ENCODE data around the gene ZIK1.
A peak's percentile ranks its signal among the peaks of the same experiment; 100 is the strongest.

Gene ZIK1

DNA sequence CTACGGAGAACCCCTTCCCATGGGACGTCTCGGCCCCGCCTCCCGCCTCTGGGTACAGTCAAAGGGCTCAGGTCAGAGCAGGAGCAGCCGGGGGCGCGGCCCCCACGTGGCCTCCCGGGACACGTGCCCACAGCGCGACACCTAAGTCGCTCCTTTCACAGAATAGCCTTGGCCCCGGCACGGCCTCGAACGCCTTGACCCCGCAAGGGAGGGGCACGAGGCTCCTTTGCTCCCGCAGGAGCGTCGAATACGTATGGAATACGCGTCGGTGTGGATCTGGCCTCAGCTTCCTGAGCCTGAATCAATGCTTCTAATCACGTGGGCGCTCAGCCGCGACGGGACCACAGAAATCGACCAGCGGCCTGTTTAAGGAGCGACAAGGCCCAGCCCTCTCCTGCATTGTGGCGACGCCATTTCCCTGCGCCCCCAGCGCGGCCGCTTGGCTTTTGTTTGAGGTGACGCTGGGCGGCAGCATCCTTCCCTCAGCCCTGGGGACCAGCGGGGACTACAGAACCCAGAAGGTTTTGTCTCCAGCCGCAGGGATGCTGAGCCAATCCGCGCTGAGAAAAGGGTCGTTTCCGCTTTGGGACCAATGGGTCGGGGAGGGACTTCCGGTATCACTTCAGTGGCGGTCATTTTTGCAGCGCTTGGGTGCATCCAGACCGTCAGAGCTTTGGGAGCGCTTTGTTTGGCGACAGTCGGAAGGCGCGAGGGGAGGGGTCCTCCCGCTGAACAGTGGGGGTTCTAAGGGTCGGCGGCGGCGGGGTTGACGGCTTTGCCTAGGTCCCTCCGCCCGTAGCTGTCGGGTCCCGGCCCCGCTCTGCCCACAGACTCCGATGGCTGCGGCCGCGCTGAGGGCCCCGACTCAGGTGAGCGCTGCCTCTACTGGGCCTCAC, at the start of gene ZIK1:
TSS of gene ZIK1 (plus strand) at position 625 of the 896 bp plus-strand sequence. CDS start at position 837, 212 bp downstream.
- peak; percentile 98 for DNase-seq

GRCh38 chr19:57537953-57538547, 45.9 kb upstream of the ZIK1 start:
- no peak for DNase-seq

GRCh38 chr19:57546513-57546912, 37.4 kb upstream of the ZIK1 start:
- DNase-seq = no peak

DNA sequence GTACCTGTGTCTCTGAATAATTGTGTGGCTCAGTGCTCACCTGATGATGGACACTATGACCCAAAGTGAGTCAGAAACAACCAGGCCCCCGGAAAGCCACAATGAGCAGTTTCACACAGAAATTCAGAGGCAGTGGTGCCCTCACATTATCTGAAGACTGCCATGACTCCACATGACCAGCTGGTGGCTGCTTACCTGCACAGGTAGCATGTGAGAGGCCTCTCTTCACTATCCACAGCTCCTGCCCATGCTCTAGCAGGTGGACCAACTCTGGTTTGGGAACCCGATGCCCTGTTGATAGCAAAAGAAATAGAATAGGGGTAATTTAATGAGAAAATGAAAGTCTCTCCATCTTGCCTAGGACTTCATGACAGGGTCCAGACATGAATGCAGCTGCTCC, 31.5 kb upstream of the ZIK1 start:
- DNase-seq = no peak

DNA sequence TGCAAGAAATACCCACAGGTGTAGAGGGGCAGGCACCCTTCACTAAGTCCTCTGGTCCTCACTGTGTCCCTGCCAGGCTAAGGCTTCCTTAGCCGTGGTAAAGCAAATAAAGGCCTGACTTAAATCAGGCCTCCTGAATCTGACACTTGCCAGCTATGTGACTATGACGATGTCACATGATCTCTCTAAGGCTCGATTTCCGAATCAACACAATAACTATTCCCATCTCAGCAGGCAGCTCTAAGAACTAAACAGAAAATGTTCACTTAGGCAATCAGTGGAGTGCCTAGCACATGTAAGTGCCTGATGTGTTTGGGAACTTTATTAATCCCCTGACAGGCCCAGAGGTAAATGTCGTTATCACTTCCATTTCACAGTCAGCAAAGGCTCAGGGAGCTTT, 26.3 kb upstream of the ZIK1 start:
- DNase-seq = no peak

- no peak for DNase-seq
Measured at GRCh38 chr19:57558525-57558924, 25.4 kb upstream of the ZIK1 start.

- DNase-seq = no peak
Measured at GRCh38 chr19:57559008-57559403, 24.9 kb upstream of the ZIK1 start.

GRCh38 chr19:57559404-57560025, 24.4 kb upstream of the ZIK1 start, which contains the start of gene ZNF550:
Gene ZNF550, minus strand, starts transcription at chr19:57559863. Its CDS starts 181 bp downstream, at chr19:57559682.
- DNase-seq = peak; percentile 87

DNA sequence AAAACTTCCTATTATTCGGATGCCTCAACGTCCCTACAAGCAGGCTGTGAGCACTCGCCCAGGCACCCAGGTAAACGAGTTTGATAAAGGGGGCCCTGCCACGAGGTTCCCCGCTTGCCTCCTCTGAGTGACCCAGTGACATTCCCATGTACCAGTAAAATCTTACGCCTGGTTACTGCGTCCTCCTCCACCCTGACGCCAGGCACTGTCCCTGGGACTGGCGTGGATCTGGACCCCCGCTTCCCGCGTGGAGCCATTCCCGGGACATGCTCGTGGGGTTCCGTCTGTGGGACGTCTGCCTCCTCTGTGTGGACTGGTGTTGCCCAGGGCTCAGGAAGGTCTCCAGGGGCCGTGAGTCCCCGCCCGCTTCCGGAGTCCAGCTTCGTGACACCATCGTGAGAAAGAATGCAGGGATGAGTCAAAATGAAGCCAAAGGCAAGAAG, 23.9 kb upstream of the ZIK1 start:
- no peak for DNase-seq

DNA sequence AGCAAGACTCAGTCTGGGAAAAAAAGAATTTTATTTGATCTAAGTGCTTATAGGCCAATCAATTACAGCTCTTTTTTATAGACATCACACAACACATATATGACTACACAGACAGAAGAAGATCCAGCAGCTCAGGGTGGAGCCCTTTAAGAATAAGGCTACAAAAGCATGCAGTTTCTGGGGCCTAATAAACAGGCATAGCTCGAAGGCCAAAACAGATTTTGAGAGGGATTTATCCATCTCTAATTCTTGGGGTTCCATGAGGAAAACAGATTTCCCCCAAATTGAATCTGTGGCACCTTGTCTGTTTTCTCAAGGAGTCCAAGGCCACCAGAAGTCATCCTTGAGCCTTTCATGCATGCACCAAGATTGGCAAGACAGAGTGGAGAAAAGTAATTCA, 20.4 kb upstream of the ZIK1 start:
- no peak for DNase-seq

DNA sequence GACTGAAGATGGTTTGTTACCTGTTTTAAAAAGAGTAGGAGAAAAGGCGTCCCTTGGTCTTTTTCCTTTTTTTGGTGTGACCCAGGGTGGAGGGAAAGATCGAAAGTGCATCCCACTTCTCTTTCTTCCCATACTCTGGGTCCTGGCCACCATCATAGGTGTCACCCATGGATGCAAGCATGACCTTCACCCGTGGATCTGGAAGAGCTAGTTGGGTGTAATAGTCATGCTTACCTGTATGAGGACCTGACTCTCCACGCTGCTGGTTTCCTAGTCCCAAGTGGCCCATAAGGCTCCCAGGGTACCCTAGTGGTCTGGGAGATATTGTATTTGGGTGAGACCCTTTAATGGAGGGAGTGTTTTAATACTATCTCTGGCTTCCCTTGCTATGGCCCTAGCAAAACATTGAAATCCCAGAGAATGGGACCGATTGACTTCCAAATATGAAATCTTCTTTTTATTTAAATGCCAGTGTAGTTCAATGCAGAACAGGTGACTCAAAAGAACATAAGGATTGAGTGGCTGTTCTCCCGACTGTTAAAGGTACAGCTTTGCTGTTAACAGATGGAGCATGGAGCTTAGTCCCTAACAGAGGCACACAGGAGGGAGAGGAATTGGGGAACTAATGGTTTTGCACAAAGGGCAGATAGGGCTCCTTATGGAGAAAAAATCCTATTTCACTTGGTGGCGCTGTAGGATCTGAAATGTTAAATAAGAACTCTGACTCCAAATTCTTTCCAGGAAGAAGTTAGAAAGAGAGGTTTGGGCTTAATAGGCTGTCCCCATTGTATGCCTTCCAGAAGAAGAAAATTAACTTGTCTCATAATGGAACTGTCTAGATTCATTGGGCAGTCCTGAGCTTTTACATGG, 17.3 kb upstream of the ZIK1 start:
- no peak for DNase-seq

GRCh38 chr19:57570707-57571106, 13.2 kb upstream of the ZIK1 start:
- DNase-seq = no peak

GRCh38 chr19:57572415-57572947, 11.5 kb upstream of the ZIK1 start:
- DNase-seq = no peak

DNA sequence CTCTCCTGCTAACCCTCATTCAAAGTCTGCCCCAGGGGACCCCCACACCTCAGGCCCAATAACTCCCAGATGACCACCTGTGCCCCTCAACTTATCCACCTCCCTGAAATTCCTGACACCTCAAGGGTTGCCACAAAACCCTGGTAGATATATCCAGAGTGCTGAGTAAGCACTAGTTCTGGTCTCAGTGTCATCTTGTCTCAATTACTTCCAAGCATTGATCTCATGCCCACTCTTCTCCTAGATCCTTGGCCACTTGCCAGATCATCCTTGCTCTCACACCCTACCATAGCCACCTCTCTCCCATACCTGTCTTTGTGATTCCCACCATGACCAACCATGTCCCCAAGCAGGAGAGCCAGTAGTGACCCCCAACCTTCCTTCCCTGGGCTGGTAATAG, 7.3 kb upstream of the ZIK1 start:
- DNase-seq = no peak

DNA sequence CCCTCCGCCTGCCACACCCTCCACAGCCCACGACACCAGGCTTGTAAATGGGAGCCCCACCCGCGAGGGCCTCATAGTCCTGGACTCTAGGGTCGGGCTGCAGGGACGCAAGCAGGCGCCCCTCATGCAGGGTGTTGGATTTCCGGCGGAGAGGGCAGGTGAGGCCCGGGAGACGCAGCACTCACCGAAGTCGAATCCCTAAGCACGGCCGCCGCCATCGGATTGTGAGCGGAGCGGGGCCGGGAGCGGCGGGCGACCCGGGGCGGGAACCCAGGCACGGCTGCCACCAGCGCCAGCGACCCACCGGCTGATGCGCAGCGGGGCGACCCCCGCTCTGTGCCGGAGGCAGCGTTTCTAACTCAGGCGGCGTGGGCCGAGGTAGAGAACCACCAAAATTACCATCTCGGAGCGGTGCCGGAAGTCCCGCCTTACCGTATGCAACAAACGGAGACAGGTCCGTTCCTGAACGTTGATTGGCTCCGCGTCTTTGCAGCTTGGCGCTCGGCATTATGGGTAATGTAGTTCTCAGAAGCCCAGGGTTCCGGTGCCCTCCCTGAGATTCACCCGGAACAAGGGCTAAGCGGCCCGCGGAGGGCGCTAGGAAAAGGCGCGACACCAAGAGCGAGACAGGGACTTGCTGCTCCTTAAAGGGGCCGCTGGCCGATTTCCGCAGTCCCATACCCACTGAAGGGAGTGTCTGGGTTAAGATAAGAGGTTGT, 5.3 kb upstream of the ZIK1 start, which contains the start of gene ZNF416:
TSS of gene ZNF416 (minus strand) at position 425 of the 719 bp plus-strand sequence. CDS start at position 218, 207 bp downstream.
- DNase-seq = peak; percentile 99

DNA sequence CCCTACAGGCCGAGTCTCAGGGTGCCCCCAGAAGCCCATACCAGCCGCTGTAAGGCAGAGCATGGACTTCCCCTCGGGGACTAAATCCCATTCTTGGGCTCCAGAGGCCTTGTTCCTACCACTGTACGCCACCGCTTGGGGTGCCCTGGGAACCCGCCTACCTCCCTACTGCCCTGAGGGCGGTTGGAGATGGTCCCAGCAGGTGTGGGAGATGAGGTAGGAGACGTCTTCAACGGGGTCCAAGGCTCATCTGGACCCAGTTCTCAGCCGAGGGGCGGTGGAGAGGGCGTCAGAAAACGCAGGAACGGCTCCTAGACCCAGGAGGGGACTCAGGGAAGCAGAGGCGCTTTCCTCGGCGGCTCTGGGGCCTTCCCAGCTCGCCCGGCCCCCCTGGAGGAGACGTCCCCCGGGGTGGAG, 833 bp upstream of the ZIK1 start:
- no peak for DNase-seq

GRCh38 chr19:57587529-57587928, 3.6 kb downstream of the ZIK1 start:
- DNase-seq = no peak

DNA sequence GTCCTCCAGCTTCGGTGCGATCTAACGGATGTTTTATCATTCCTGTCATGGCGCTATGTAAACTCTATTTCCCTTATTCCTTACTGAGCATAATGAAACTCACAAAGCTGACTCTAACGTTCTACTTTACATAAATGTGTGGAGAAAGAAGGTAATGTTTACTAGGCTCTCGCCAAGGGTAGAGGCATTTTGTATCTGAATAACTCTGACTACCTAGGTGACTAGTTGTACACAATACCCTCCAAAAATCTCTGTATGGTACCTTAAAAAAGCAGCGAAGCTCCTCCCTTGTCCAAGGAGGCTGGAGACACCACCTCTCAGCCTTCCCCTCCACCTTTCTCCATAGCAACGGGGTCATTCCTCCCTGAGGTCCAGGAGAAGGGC, 15.4 kb downstream of the ZIK1 start:
- DNase-seq = no peak

GRCh38 chr19:57599761-57600383, 15.9 kb downstream of the ZIK1 start, which contains the start of gene ZNF530:
Gene ZNF530, plus strand, starts transcription at chr19:57599885. Its CDS starts 4,461 bp downstream, at chr19:57604346.
- DNase-seq = peak; percentile 93

GRCh38 chr19:57606931-57607330, 23.0 kb downstream of the ZIK1 start:
- no peak for DNase-seq

- no peak for DNase-seq
Measured at GRCh38 chr19:57611113-57611512, 27.2 kb downstream of the ZIK1 start.
